K562 (cell line): ENCODE results near the gene COQ3. TPM values are rescaled to one million over a fixed set of nuclear protein-coding genes. Genes with fewer than 3 reads are reported as not detected.

Source experiments
- ATAC-seq: fragments of 200-7000 bp; cut with Tn5 transposase; 3 replicates; pipeline ENCODE4 v1.9.1; 2020; ENCODE audit warnings: moderate library complexity
- BruUV-seq: library from RNA; stranded (reverse); fragments of 400-500 nt; replicated peaks from 2 replicates; lab custom pipeline; 2021; lab: Mats Ljungman, UMichigan
- CTCF ChIA-PET: fragments of 300-600 bp; formaldehyde crosslinking; extraction: SDS; loops from one replicate; lab custom pipeline; 2021; ENCODE audit warnings: low intra/inter-chr PET ratio; lab: Yijun Ruan, JAX
- POLR2A ChIA-PET: fragments of 300-600, 350-650 bp; sonication (Branson Sonifier 250); formaldehyde crosslinking; extraction: SDS; loops from one replicate; lab custom pipeline; 2021; ENCODE audit warnings: antibody characterized with exemption, inconsistent platforms; lab: Yijun Ruan, JAX
- DNase-seq, 4 experiments: peaks; one replicate each; pipeline versions ENCODE4 v3.0.0 to v3.0.0-alpha.2; 2011 to 2018; ENCODE audit warnings: low spot score in 3 of 4, mixed read lengths in 3 of 4; ENCODE audit errors: extremely low read depth in 1 of 4
- FAIRE-seq: peaks from 2 replicates; lab custom pipeline; 2011; peaks lifted over from hg19 to GRCh38; lab: Jason Lieb, UNC
- H2AFZ ChIP-seq: 2 replicates; pipeline ENCODE4 v1.6.0; 2011; ENCODE audit warnings: low read depth, low read length, control low read depth, inconsistent platforms
- H3K27ac ChIP-seq: fragments of 200-600 bp; 3 replicates; pipeline ENCODE4 v1.8.0; 2011; ENCODE audit warnings: low read depth, mild to moderate bottlenecking, control low read depth, inconsistent platforms, low read length, moderate library complexity, mixed read lengths; ENCODE audit errors: extremely low read depth
- H3K27me3 ChIP-seq, 2 experiments: fragments of 300-600 bp in 1 of 2; 2 replicates in 1 of 2; 3 replicates in 1 of 2; pipeline versions ENCODE4 v1.6.0 to v1.8.0; 2011; ENCODE audit warnings: inconsistent platforms in 2 of 2, low read length in 2 of 2, mild to moderate bottlenecking in 1 of 2, mixed read lengths in 1 of 2, moderate library complexity in 1 of 2; ENCODE audit not compliant: control insufficient read depth in 2 of 2, insufficient read depth in 2 of 2
- H3K36me3 ChIP-seq: fragments of 300-600 bp; 3 replicates; pipeline ENCODE4 v1.8.0; 2011; ENCODE audit warnings: mild to moderate bottlenecking, low read length, inconsistent platforms; ENCODE audit not compliant: control insufficient read depth, insufficient read depth
- H3K4me1 ChIP-seq, 2 experiments: fragments of 200-600 bp in 1 of 2; replicated peaks in 1 of 2; 2 replicates in 1 of 2; 3 replicates in 1 of 2; pipeline versions ENCODE4 v1.5.1 to v1.8.0; 2011; ENCODE audit warnings: inconsistent platforms in 2 of 2, low read length in 2 of 2, mild to moderate bottlenecking in 1 of 2, mixed read lengths in 1 of 2, moderate library complexity in 1 of 2; ENCODE audit not compliant: control insufficient read depth in 2 of 2, insufficient read depth in 2 of 2
- H3K4me2 ChIP-seq: 2 replicates; pipeline ENCODE4 v1.6.1; 2011; ENCODE audit warnings: low read length, control low read depth, inconsistent platforms, mixed read lengths; ENCODE audit not compliant: insufficient read depth
- H3K4me3 ChIP-seq: fragments of 200-600 bp; sonication (generic), shearing (Covaris generic); 2 replicates; pipeline ENCODE4 v1.5.1; 2016; ENCODE audit warnings: control low read depth, inconsistent platforms
- H3K79me2 ChIP-seq: fragments of 200-600 bp; 3 replicates; pipeline ENCODE4 v1.8.0; 2011; ENCODE audit warnings: low read length, inconsistent platforms; ENCODE audit not compliant: control insufficient read depth, insufficient read depth
- H3K9ac ChIP-seq, 2 experiments: 2 replicates each; pipeline versions ENCODE4 v1.6.0 to v1.6.1; 2011; ENCODE audit warnings: low read depth in 2 of 2, low read length in 2 of 2, control low read depth in 1 of 2, inconsistent platforms in 1 of 2, mild to moderate bottlenecking in 1 of 2, mixed read lengths in 1 of 2; ENCODE audit not compliant: insufficient read depth in 1 of 2
- H3K9me1 ChIP-seq: one replicate; pipeline ENCODE4 v1.6.0; 2011; ENCODE audit warnings: inconsistent platforms, mild to moderate bottlenecking, low read length, moderate library complexity; ENCODE audit not compliant: control insufficient read depth, insufficient read depth
- H3K9me3 ChIP-seq: replicated peaks from 2 replicates; pipeline ENCODE4 v1.5.1; 2011; ENCODE audit warnings: low read depth, low read length, inconsistent platforms; ENCODE audit not compliant: control insufficient read depth, insufficient read depth
- H4K20me1 ChIP-seq: replicated peaks from 2 replicates; pipeline ENCODE4 v1.6.1; 2011; ENCODE audit warnings: low read length, inconsistent platforms, mixed read lengths; ENCODE audit not compliant: control insufficient read depth, insufficient read depth
- CEBPG ChIP-seq, 3 experiments: fragments of 200-800 bp in 1 of 3; sonication (Bioruptor generic) in 1 of 3; sonication (generic) in 1 of 3; formaldehyde crosslinking in 1 of 3; IDR thresholded peaks in 2 of 3; conservative IDR thresholded peaks in 1 of 3; 2 replicates each; pipeline versions ENCODE4 v1.6.1 to v1.8.0; 2016 to 2022; ENCODE audit warnings: missing compliant biosample characterization in 2 of 3, missing genetic modification characterization in 2 of 3, mild to moderate bottlenecking in 1 of 3, missing genetic modification reagents in 1 of 3
- DNMT1 ChIP-seq: fragments of 450-650 bp; IDR thresholded peaks from 2 replicates; pipeline ENCODE4 v1.6.1; 2016; ENCODE audit warnings: antibody characterized with exemption, mild to moderate bottlenecking
- FOXK1 ChIP-seq: sonication (generic); formaldehyde crosslinking; IDR thresholded peaks from 2 replicates; pipeline ENCODE4 v1.8.0; 2022; ENCODE audit warnings: missing genetic modification reagents, mild to moderate bottlenecking, borderline replicate concordance
- MTA3 ChIP-seq: fragments of 450-650 bp; formaldehyde crosslinking; IDR thresholded peaks from 2 replicates; pipeline ENCODE4 v1.6.1; 2017; ENCODE audit warnings: mild to moderate bottlenecking, borderline replicate concordance
- NEUROD1 ChIP-seq: fragments of 150-350 bp; IDR thresholded peaks from 2 replicates; pipeline ENCODE4 v1.6.1; 2014; ENCODE audit warnings: borderline replicate concordance, low read length, low read depth; ENCODE audit not compliant: partially characterized antibody
- NFE2L1 ChIP-seq: fragments of 450-650 bp; IDR thresholded peaks from 2 replicates; pipeline ENCODE4 v1.6.1; 2016; ENCODE audit warnings: missing genetic modification characterization, low read depth, mild to moderate bottlenecking, missing compliant biosample characterization, moderate library complexity, borderline replicate concordance
- SLC30A9 ChIP-seq: fragments of 250-450 bp; sonication (Bioruptor Pico); IDR thresholded peaks from 2 replicates; pipeline ENCODE4 v1.8.0; 2022; ENCODE audit warnings: mild to moderate bottlenecking, moderate library complexity
- SP1 ChIP-seq: sonication (generic); formaldehyde crosslinking; IDR thresholded peaks from 2 replicates; pipeline ENCODE4 v1.8.1; 2022; ENCODE audit warnings: mild to moderate bottlenecking, missing genetic modification reagents
- SRSF9 ChIP-seq: fragments of 200-400 bp; formaldehyde crosslinking; IDR thresholded peaks from 2 replicates; pipeline ENCODE4 v1.6.1; 2017; ENCODE audit warnings: low read depth, low read length, borderline replicate concordance
- TOE1 ChIP-seq, 2 experiments: fragments of 450-650 bp in 1 of 2; sonication (generic) in 1 of 2; formaldehyde crosslinking in 1 of 2; IDR thresholded peaks; 2 replicates each; pipeline versions ENCODE4 v1.7.1 to v1.8.0; 2016 to 2022; ENCODE audit warnings: borderline replicate concordance in 2 of 2, mild to moderate bottlenecking in 2 of 2, antibody characterized with exemption in 1 of 2, inconsistent platforms in 1 of 2, low read depth in 1 of 2, missing genetic modification reagents in 1 of 2, moderate library complexity in 1 of 2
- XRCC5 ChIP-seq: fragments of 200-400 bp; formaldehyde crosslinking; IDR thresholded peaks from 2 replicates; pipeline ENCODE4 v1.6.1; 2017; ENCODE audit warnings: low read depth, mild to moderate bottlenecking, low read length
- ZNF143 ChIP-seq: sonication (generic); formaldehyde crosslinking; IDR thresholded peaks from 2 replicates; pipeline ENCODE4 v1.9.0; 2022; ENCODE audit warnings: mild to moderate bottlenecking, missing genetic modification reagents
- ZNF24 ChIP-seq: fragments of 450-650 bp; IDR thresholded peaks from 2 replicates; pipeline ENCODE4 v1.6.1; 2016
- ZNF444 ChIP-seq: fragments of 250-450 bp; sonication (Bioruptor Pico); IDR thresholded peaks from 2 replicates; pipeline ENCODE4 v1.4.0; 2020; ENCODE audit warnings: mild to moderate bottlenecking, moderate library complexity
- ZNF696 ChIP-seq: fragments of 250-450 bp; sonication (Bioruptor Pico); conservative IDR thresholded peaks from 2 replicates; pipeline ENCODE4 v1.4.0; 2020; ENCODE audit warnings: mild to moderate bottlenecking, moderate library complexity
- WGBS: fragments of 100-300 bp; shearing (Covaris generic); methylation state at CpG from one replicate; pipeline ENCODE4 v1.1.6; 2016; ENCODE audit warnings: low coverage, mixed read lengths; ENCODE audit not compliant: insufficient coverage; ENCODE audit errors: missing lambda C conversion rate; 5-methylcytosine and 5-hydroxymethylcytosine counted together
- in situ Hi-C: fragments of 300-500 bp; cut with MboI; formaldehyde crosslinking; loops from 4 replicates; pipeline ENCODE4 v1.15.0; 2018; ENCODE audit warnings: inconsistent platforms, mixed read lengths
- intact Hi-C: fragments of 100-400 bp; cut with micrococcal nuclease; formaldehyde crosslinking; loops from 2 replicates; pipeline ENCODE4 v1.14.2; 2022
- polyA plus RNA-seq, 8 experiments: library from polyadenylated mRNA; depleted of rRNA in 4 of 8; stranded (reverse) in 5 of 8; unstranded in 3 of 8; fragments of >200 nt; fragmentation: Nextera tagmentation in 2 of 8; fragmentation: Illumina TruSeq in 1 of 8; extraction: Ambion mirVana in 2 of 8; extraction: Trizol in 1 of 8; gene quantifications; 2 replicates each; pipeline versions ENCODE4 v1.2.1 to v1.2.3, GENCODE V29; 2011 to 2014; ENCODE audit warnings: inconsistent platforms in 1 of 8, missing spikeins in 1 of 8
- total RNA-seq, 7 experiments: library from RNA; depleted of rRNA in 6 of 7; stranded (reverse); fragments of >200 nt in 6 of 7; fragmentation: Illumina TruSeq in 2 of 7; extraction: Trizol in 2 of 7; gene quantifications; 2 replicates each; pipeline versions ENCODE4 v1.2.1 to v1.2.3, GENCODE V29; 2011 to 2021; ENCODE audit warnings: low replicate concordance in 1 of 7

Gene COQ3
- total and polyA plus RNA-seq, 9 of the 15 experiments (the other 6 are each of a cell fraction or from before 2014, with no cell fraction given) = 16.9 to 137 (median 33.9) TPM

DNA sequence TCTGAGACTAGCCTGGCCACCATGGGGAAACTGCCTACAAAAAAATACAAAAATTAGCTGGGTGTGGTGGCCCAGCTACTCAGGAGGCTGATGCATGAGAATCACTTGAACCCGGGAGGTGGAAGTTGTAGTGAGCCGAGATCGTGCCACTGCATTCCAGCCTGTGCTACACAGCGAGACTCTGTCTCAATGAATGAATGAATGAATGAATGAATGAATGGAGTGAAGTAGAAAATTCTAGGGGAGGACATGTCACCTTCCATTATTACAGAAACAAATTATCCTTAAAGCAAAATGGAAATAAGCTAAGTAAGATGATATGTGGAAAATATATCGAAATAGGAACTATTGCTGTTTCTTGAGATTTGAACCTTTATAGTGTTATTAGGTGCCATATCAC is 34.0 kb upstream of the COQ3 start:
- intact Hi-C loops (loop anchor here (5.0 kb wide), 1 partner anchor 81 kb away; the partner anchor contains the start of gene FAXC), in situ Hi-C loops (no loop called here)
- POLR2A ChIA-PET = no interaction called here
- peaks cover 11% of the 10 kb centered on the region; the same call in 1 of the 2 replicates for H4K20me1 ChIP-seq
- no peak overlapping the region for H3K9ac ChIP-seq
- H3K36me3 ChIP-seq = peaks cover 14% of the 10 kb centered on the region
- WGBS = 87% methylated on average over 5 of the region's 5 CpGs
- TF ChIP-seq ZNF444 (CRISPR knock-in tag) = no peak
- no peak for TF ChIP-seq ZNF143
- TF ChIP-seq ZNF24 = peak; percentile 91
- no peak overlapping the region for H2AFZ ChIP-seq
- H3K79me2 ChIP-seq = peaks cover 39% of the 10 kb centered on the region
- no TSS peak for BruUV-seq
- no peak overlapping the region for H3K4me2 ChIP-seq
- no peak overlapping the region for H3K4me3 ChIP-seq
- no peak for DNase-seq
- no peak for FAIRE-seq
- ATAC-seq = no peak
- no peaks in the 10 kb centered on the region for H3K9me1 ChIP-seq
- no peak overlapping the region for H3K27ac ChIP-seq
- H3K9me3 ChIP-seq = no peaks in the 10 kb centered on the region
- peaks cover 8 to 13% of the 10 kb centered on the region in 2 experiments; a peak in 4 of 5 replicates for H3K4me1 ChIP-seq
- H3K27me3 ChIP-seq = no peaks in the 10 kb centered on the region
- CTCF ChIA-PET = no interaction called here

DNA sequence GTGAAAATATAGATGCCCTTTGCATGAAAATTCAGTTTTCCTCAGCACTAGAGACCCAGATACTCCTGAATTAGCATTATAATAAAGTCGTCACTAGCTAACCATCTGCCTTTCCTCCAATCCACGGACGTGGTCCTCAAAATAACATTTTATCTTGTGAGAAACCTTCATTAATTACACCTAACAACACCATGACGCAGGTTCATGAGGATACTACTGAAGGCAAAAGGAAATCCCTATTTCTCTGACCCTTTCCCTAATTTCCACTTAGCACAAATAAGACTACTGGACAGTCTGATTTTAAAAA is 32.4 kb upstream of the COQ3 start:
- no peak for ATAC-seq
- DNase-seq = no peak
- H3K4me1 ChIP-seq = peaks cover 8 to 18% of the 10 kb centered on the region in 2 experiments; a peak in 4 of 5 replicates
- peak overlapping the region; percentile 98 for H2AFZ ChIP-seq
- peak overlapping the region in 1 of 2 experiments; percentile 99; a peak in 3 of 4 replicates for H3K9ac ChIP-seq
- H3K27ac ChIP-seq = peak overlapping the region; percentile 100
- peak overlapping the region; percentile 93 for H3K4me2 ChIP-seq
- CTCF ChIA-PET = interaction anchor here (1.2 to 1.9 kb wide), 2 partner anchors 92 to 97 kb away, joined by 3 to 8 read pairs; no protein-coding TSS in a partner anchor
- peaks cover 54% of the 10 kb centered on the region for H3K79me2 ChIP-seq
- H3K36me3 ChIP-seq = peaks cover 29% of the 10 kb centered on the region
- no peaks in the 10 kb centered on the region for H3K27me3 ChIP-seq
- intact Hi-C loops = loop anchor here (1.0 to 5.0 kb wide), 2 partner anchors 79 to 96 kb away; partner anchors contain the start of gene FAXC
- POLR2A ChIA-PET = interaction anchor here (0.8 to 2.8 kb wide), 7 partner anchors 9 to 205 kb away, joined by 3 to 15 read pairs (median 5); partner anchors contain the start of gene USP45
- H4K20me1 ChIP-seq = peaks cover 19% of the 10 kb centered on the region; the same call in 1 of the 2 replicates
- no peaks in the 10 kb centered on the region for H3K9me3 ChIP-seq
- in situ Hi-C loops = no loop called here
- peaks cover 1% of the 10 kb centered on the region for H3K9me1 ChIP-seq
- peak overlapping the region; percentile 79 for H3K4me3 ChIP-seq
- WGBS = 7% methylated on average over 4 of the region's 4 CpGs
- BruUV-seq = no TSS peak
- FAIRE-seq = no peak
- TF ChIP-seq NEUROD1 (no peak), MTA3 (no peak), DNMT1 (no peak), ZNF696 (CRISPR knock-in tag) (no peak), SRSF9 (no peak), SLC30A9 (no peak), SP1 (no peak), NFE2L1 (tag) (no peak), TOE1 (IDR thresholded peaks at IDR 0.05; ENCODE audit: borderline replicate concordance) (no peak), TOE1 (CRISPR knock-in tag; IDR thresholded peaks at IDR 0.05; ENCODE audit: borderline replicate concordance, low read depth) (no peak), XRCC5 (no peak), CEBPG (CRISPR knock-in tag; IDR thresholded peaks at IDR 0.05) (no peak), CEBPG (tag; conservative IDR thresholded peaks at IDR 0.05 in 1 of 2, IDR thresholded peaks at IDR 0.05 in 1 of 2) (no peak), FOXK1 (CRISPR knock-in tag) (no peak)
